ENCODE results near the gene ADORA3. TPM values are rescaled to one million over a fixed set of nuclear protein-coding genes. Genes with fewer than 3 reads are reported as not detected.
A peak's percentile ranks its signal among the peaks of the same experiment; 100 is the strongest.
"Not testable (repeated sequence)": the region's sequence is repeated elsewhere in the genome, so short reads cannot be mapped to it uniquely, and the experiment has no call there.

The ADORA3 gene
- total RNA-seq, result 10 to 100 TPM in 1 of 2 donors, 1 to 10 TPM in 1; 2.0 to 11.3 TPM

- Histone ChIP-seq H3K4me1 (peaks cover 0 to 17% of the 10 kb centered on the region in 2 donors), H3K9me3 (no peaks in the 10 kb centered on the region), H3K36me3 (no peaks in the 10 kb centered on the region), H3K4me3 (peak within 1 kb of the TSS in 1 of 2 donors; percentile 4), H3K27me3 (no peaks in the 10 kb centered on the region), H3K27ac (peak within 1 kb of the TSS in 1 of 2 donors; percentile 9)
- no peak for DNase-seq (ENCODE audit: low spot score)
- no peak for TF ChIP-seq CTCF (IDR thresholded peaks at IDR 0.05)
Measured at GRCh38 chr1:111503585-111504060, at the start of gene ADORA3, which contains the start of gene TMIGD3. ADORA3 (minus strand) TSS chr1:111503633; CDS start chr1:111503354, 279 bp downstream. TMIGD3 (minus strand) TSS chr1:111503633; CDS start chr1:111503354, 279 bp downstream.

GRCh38 chr1:111553196-111553595 is 49.8 kb upstream of the ADORA3 start:
- Histone ChIP-seq H3K27ac (no peak overlapping the region), H3K36me3 (no peaks in the 10 kb centered on the region), H3K4me1 (no peaks in the 10 kb centered on the region), H3K4me3 (no peak overlapping the region), H3K9me3 (no peaks in the 10 kb centered on the region), H3K27me3 (no peaks in the 10 kb centered on the region)
- TF ChIP-seq CTCF (IDR thresholded peaks at IDR 0.05), result no peak
- no peak for DNase-seq (ENCODE audit: low spot score)

GRCh38 chr1:111552587-111552986 is 49.2 kb upstream of the ADORA3 start:
- H3K9me3 ChIP-seq, result no peaks in the 10 kb centered on the region
- no peaks in the 10 kb centered on the region for H3K36me3 ChIP-seq
- TF ChIP-seq CTCF (IDR thresholded peaks at IDR 0.05), result no peak
- H3K4me1 ChIP-seq, result no peaks in the 10 kb centered on the region
- no peak for DNase-seq (ENCODE audit: low spot score)
- no peaks in the 10 kb centered on the region for H3K27me3 ChIP-seq
- H3K4me3 ChIP-seq, result no peak overlapping the region
- H3K27ac ChIP-seq, result no peak overlapping the region

- Histone ChIP-seq H3K36me3 (no peaks in the 10 kb centered on the region), H3K4me3 (no peak overlapping the region), H3K9me3 (no peaks in the 10 kb centered on the region), H3K27me3 (no peaks in the 10 kb centered on the region), H3K4me1 (no peaks in the 10 kb centered on the region), H3K27ac (no peak overlapping the region)
- no peak for DNase-seq (ENCODE audit: low spot score)
- no peak for TF ChIP-seq CTCF (IDR thresholded peaks at IDR 0.05)
Measured at GRCh38 chr1:111551623-111552411, 48.4 kb upstream of the ADORA3 start.

GRCh38 chr1:111547786-111548185 is 44.4 kb upstream of the ADORA3 start:
- H3K27me3 ChIP-seq, result not testable (repeated sequence)

GRCh38 chr1:111542187-111542586 is 38.8 kb upstream of the ADORA3 start:
- no peak for DNase-seq (ENCODE audit: low spot score)
- Histone ChIP-seq H3K4me1 (no peaks in the 10 kb centered on the region), H3K4me3 (no peak overlapping the region), H3K36me3 (no peaks in the 10 kb centered on the region), H3K27me3 (no peaks in the 10 kb centered on the region), H3K27ac (no peak overlapping the region), H3K9me3 (no peaks in the 10 kb centered on the region)
- TF ChIP-seq CTCF (IDR thresholded peaks at IDR 0.05), result no peak

More at GRCh38 chr1:111547786-111548185, 44.4 kb upstream of the ADORA3 start:
- not testable (repeated sequence) for H3K27ac ChIP-seq; H3K36me3 ChIP-seq; H3K4me3 ChIP-seq; DNase-seq (ENCODE audit: low spot score); H3K9me3 ChIP-seq; H3K4me1 ChIP-seq
